Astrocyte of the cerebellum (primary cell): ENCODE measurements around the gene TBCB.

ENCODE experiments used
- DNase-seq: peaks from one replicate; pipeline ENCODE4 v3.0.0-alpha.2; 2011; ENCODE audit warnings: low read depth
- H3K4me3 ChIP-seq: 2 replicates; pipeline ENCODE4 v1.5.1; 2011; ENCODE audit warnings: mild to moderate bottlenecking, low read depth, low read length, moderate library complexity
- in situ Hi-C: cut with HindIII; loops from 2 replicates; pipeline ENCODE4 v1.10.0; 2017; ENCODE audit warnings: low sequenced_read_pairs
- TF ChIP-seq, protein P1 (sequence below): IDR thresholded peaks from 2 replicates; pipeline ENCODE4 v1.5.1; 2012; ENCODE audit warnings: low read length, low read depth, moderate library complexity, mild to moderate bottlenecking; ENCODE audit errors: missing control alignments

Gene TBCB

DNA sequence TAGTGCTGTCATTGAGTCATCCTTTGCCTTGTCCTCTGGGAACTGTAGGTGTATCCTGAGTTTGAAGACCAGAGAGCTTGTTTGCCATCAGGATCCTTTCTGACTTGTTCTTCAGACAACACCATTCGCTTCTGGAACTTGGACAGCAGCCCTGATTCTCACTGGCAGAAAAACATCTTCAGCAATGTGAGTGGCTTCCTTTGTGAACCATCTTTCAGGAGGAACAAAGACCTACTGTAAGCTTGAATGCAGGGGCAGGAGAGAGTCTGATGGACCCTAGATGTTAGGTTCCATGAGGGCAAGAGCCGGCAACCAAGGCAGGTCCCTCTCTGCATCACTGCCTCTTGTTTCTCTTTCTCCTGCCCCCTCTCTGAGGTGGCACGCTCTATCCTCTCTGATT is 33.9 kb upstream of the TBCB start:
- no peak for DNase-seq
- in situ Hi-C loops, result no loop called here
- no peak overlapping the region for H3K4me3 ChIP-seq
- TF ChIP-seq, protein P1, sequence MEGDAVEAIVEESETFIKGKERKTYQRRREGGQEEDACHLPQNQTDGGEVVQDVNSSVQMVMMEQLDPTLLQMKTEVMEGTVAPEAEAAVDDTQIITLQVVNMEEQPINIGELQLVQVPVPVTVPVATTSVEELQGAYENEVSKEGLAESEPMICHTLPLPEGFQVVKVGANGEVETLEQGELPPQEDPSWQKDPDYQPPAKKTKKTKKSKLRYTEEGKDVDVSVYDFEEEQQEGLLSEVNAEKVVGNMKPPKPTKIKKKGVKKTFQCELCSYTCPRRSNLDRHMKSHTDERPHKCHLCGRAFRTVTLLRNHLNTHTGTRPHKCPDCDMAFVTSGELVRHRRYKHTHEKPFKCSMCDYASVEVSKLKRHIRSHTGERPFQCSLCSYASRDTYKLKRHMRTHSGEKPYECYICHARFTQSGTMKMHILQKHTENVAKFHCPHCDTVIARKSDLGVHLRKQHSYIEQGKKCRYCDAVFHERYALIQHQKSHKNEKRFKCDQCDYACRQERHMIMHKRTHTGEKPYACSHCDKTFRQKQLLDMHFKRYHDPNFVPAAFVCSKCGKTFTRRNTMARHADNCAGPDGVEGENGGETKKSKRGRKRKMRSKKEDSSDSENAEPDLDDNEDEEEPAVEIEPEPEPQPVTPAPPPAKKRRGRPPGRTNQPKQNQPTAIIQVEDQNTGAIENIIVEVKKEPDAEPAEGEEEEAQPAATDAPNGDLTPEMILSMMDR, result no peak

DNA sequence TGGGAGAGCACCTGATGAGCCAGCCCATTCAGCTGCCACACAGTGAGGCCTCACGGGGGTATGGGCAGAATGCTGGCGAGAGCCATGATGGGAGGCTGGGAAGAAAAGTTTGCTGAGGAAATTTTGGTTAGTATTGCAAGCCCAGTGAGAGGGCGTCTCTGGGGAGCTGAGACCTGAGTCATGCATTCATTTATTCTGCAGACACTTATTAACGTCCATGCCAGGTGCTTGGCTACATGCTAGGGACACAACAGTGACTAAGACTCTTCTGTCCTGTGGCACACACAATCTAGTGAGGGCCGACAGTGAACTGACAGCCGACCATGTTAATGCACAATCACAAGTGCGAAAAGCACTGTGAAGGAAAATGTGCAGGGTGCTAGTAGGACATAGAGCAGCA is 33.4 kb upstream of the TBCB start:
- H3K4me3 ChIP-seq, result no peak overlapping the region
- in situ Hi-C loops, result no loop called here
- DNase-seq, result no peak
- TF ChIP-seq, protein P1, result no peak

DNA sequence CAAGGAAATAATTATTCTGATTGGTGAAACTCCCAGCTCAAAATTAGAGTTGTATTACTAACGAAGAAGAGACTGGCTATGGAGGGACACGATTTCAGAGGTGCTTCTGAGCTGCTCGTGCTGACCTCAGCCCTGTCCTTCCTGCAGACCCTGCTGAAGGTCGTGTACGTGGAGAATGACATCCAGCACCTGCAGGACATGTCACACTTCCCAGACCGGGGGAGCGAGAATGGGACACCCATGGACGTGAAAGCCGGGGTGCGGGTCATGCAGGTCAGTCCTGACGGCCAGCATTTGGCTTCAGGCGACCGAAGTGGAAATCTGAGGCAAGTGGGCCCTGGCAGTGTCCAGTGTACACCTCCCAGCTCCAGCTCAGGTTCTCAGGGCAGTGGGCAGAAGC is 32.4 kb upstream of the TBCB start:
- TF ChIP-seq, protein P1, result no peak
- in situ Hi-C loops, result no loop called here
- no peak overlapping the region for H3K4me3 ChIP-seq
- no peak for DNase-seq

DNA sequence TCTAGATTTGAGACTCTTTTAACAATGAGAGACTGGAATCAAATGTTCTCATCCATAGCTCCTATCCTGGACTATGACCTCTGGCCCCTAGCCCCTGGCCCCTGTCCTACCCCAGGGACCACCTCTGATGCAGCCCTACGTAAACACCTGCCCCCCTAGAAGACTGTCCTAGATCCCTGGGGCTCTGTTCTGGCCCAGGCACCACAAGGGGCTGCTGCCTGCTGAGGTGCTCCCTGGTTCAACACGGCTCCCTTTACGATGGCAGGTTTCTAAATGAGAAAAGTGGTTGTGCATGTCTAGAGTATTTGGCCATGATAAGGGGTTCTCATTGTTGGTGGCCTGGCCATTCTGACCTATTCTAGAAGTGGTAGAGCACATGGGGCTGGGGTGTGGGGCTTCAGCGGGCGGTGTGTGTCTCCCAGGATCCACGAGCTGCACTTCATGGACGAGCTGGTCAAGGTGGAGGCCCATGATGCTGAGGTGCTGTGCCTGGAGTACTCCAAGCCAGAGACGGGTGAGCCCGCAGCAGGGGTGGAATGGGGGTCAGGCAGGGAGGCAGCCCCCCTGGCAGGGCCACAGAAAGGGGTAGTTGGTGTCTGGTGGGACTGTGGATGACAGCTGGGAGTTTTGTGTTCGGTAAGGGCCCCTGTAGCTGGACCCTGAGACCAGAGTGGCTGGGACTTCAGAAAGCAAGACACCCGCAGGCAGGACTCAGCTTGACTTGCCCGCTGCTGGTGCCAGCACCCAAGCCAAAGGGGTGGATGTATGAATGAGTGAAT is 30.8 kb upstream of the TBCB start:
- H3K4me3 ChIP-seq, result no peak overlapping the region
- in situ Hi-C loops, result no loop called here
- TF ChIP-seq, protein P1, result no peak
- no peak for DNase-seq

DNA sequence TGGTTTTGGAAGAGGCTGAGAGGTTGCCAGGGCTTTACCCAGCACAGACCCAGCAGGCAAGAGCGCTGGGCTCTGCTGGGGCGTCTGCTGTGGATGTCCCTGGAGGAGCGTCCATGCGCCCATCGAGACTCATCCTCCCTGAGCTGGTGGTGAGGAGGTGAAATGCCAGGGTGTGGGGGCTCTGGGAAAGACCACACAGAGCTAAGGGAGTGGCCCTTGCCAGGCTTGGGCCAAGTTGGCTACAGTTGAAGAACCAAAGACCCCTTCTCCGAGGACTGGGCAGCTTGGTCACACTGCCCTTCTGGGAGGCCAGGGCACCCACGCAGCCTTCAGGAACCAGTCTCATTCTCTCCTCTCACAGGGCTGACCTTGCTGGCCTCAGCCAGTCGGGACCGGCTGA is 28.9 kb upstream of the TBCB start:
- no peak for DNase-seq
- TF ChIP-seq, protein P1, result no peak
- in situ Hi-C loops, result no loop called here
- no peak overlapping the region for H3K4me3 ChIP-seq

DNA sequence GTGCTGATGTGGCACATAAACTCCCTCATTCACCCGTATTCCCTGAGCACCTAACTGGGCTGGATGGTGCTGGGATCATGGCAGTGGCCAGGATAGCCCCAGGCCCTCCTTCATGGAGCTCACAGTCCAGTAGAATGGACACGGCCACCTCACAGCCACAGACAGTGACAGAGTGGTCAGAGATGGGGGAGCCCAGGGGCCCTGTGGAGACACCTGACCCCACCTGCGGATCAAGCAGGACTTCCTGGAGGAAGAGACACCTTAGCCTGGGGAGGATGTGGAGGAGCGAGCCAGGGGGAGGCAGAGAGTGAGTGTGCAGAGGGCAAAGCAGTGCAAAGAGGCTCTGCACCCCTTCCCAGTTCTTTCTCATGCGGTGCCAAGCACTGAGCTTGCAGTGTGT is 25.4 kb upstream of the TBCB start:
- TF ChIP-seq, protein P1, result no peak
- no peak for DNase-seq
- in situ Hi-C loops, result no loop called here
- no peak overlapping the region for H3K4me3 ChIP-seq
